HT1080 (cell line): ENCODE data around the gene ARHGAP32. TPM values are rescaled to one million over a fixed set of nuclear protein-coding genes. Genes with fewer than 3 reads are reported as not detected.

Experiments used
- DNase-seq: peaks from one replicate; pipeline ENCODE4 v3.0.0-alpha.2; 2015; ENCODE audit warnings: low read depth
- total RNA-seq: library from RNA; depleted of rRNA; stranded (reverse); fragments of >200 nt; shearing (Covaris generic); gene quantifications from 2 replicates; pipeline ENCODE4 v1.2.3, GENCODE V29; 2014

The ARHGAP32 gene
- total RNA-seq, 1 experiment from 2014 or later = 9.6 TPM

DNA sequence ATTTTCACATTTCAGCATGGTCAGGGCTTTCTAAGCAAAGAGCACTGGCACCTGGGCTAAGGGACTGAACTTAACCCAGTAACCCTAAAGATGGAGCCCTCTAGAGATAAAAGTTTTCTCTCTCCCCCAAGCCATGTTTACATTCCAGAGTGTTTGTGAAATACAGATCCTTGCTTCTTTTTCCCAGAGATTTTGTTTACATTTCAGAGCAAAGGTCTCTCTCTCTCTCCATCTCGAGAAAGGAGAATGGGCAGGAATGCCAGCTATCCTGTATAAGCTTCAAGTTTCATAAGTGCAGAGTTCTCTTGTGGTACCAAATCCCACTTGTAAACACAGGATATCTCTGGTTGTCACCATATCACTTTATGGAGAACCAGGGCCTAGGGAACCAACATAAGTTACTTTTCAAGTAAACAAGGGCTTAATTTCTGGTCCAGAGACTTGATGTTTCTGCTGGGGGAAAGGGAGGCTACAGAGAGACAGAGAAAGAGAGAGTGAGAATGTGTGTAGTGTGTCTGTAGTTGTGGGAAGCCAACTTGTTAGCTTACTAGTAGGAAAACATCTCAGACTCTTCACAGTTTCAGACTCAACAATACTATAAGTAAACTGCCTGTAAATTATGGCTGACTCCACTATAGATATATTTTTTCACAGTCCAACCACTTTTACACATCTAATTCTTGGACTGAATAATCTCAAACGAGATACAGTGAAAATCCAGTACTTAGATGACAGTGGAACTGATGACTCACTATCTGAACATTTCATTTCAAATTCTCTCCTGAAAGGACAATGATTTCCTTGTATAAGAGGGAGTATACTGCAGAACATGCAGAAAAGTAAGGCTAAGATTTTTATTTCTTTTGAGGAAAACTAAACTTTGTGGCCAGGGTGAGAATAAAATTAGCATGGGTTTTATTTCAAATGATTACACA is 76.2 kb downstream of the ARHGAP32 start:
- peak; percentile 81 for DNase-seq

DNA sequence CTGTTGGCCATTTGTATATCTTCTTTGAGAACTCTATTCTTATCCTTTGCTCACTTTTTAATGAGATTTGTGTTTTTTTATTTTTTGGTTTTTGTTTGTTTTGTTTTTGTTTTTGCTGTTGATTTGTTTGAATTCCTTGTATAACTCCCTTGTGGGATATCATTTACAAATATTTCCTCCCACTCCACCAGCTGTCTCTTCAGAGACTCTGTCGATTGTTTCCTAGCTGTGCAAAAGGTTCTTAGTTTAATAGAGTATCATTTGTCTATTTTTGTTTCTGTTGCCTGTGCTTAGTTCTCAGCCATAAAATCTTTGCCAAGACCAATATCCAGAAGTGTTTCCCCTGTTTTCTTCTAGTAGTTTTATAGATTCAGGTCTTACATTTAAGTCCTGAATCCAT is 82.4 kb downstream of the ARHGAP32 start:
- no peak for DNase-seq

DNA sequence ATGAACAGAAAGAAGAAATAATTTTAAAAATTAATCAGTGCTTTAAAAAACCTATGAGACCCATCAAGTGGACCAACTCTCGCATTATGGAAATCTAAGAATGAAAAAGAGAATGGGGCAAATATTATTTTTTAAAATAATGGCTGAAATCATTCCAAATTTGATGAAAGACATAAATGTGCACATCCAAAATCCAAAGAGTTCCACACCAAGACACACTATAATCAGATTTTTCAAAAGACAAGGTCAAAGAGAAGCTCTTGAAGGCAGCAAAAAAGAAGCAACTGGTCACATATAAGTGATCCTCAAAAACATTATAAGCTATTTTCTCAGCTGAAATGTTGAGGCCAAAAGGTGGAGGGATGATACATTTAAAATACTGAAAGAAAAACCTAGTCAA is 85.3 kb downstream of the ARHGAP32 start:
- DNase-seq = no peak

DNA sequence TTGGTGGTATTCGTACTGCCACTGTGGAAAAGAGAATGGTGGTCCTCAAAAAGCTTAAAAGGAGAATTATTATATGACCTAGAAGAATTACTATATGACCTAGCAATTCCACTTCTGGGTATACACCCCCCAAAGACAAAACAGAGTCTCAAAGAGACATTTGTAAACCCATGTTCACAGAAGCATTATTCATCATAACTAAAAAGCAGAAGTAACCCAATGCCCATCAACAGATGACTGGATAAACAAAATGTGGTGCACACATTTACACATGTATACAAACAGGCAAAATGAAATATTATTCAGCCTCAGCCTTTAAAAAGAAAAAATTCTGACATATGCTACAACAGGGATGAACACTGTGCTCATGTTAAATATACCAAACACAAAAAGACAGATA is 89.4 kb downstream of the ARHGAP32 start:
- no peak for DNase-seq

DNA sequence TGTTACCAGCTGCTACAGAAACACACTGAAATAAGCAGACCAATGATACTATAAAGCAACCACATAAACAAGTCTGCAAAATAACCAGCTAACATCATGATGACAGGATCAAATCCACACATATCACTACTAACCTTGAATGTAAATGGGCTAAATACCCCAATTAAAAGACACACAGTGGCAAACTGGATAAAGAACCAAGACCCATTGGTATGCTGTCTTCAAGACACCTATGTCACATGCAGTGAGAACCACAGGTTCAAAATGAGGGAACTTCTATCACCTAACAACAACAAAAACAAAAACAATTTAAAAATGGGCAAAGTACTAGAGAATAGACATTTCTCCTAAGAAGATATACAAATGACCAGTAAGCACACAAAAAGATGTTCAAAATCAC is 89.9 kb downstream of the ARHGAP32 start:
- DNase-seq = no peak

DNA sequence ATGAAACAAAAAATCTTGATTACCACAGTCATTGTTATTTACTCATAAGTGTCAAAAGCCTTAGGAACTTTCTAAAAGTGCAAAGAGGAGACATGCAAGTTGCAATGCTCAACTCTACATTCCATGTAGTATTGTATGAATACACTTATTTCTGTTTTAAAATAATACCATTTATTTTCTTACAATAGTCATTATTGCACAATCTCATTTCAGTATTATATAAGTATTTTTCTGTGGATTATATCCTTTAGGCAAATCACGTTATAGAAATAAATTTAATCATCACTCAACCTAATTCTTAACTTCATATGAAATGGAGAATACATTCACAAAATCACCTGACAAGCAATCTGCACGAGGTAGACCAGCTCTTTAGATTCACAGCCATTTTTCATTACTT is 98.8 kb downstream of the ARHGAP32 start:
- DNase-seq = no peak

DNA sequence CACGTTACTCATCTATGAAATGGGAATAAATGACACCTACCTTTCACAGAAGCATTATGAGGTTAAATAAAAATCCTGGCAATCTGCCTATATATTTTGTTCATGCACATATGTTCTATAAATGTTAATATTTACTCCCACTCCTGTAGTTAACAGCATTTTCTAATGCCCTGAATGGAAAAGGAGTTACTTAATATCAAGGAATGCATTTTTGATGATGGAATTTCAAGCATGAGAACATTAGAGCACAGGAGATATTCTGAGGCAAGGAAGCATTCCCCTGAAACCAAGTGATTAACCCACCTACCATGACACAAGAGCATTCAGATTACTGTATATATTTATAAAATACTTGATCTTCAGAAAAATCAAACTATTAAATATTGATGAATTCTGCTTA is 102.1 kb downstream of the ARHGAP32 start:
- no peak for DNase-seq

DNA sequence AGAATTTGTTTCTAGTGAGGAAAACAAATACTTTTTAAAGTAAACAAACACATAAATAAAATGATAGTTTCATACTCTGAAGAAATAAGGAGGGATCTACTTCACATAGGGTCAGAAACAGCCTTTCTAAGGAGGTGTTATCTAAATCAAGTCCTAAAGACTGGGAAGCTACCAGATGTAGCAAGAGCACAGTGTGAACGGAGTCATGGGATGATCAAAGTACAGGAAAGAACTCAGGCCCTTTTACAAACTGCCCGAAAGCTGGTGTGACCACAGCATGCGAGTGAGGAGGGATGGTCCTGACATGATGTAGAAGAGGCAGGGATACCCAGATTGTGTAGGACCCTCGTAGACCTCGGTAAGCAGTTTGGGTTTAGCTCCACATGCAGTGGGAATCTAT is 102.8 kb downstream of the ARHGAP32 start:
- no peak for DNase-seq

DNA sequence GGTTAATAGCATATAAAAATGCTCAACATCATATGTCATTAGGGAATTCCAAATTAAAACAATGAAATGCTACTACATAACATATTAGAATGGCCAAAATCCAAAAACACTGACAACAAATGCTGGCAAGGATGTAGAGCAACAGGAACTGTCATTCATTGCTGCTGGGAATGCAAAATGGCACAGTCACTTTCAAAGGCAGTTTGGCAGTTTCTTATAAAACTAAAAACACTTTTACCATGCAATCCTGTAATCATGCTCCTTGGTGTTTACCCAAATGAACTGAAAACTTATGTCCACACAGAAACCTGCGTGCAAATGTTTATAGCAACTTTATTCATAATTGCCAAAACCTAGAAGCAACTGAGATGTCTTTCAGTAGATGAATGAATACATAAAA is 105.1 kb downstream of the ARHGAP32 start:
- DNase-seq = no peak

DNA sequence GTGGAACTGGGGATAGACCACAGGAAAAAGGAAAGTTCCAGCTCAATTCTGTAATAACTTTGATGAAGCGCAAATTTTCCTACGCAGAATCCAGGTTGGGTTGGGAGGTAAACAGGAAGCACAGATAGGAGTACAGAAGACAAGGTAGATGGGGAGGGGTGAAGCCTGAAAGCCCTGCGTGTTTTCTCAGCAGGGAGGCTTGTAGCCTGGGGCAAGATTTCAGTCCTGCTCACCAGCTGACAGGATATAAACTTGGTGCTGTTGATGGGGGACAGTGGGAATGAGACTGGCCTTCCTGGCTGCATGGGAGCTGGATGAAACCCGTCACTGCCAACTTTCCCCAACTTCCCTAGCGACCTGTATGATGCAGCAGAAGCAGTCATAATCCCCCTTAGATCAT is 114.9 kb downstream of the ARHGAP32 start:
- DNase-seq = no peak

DNA sequence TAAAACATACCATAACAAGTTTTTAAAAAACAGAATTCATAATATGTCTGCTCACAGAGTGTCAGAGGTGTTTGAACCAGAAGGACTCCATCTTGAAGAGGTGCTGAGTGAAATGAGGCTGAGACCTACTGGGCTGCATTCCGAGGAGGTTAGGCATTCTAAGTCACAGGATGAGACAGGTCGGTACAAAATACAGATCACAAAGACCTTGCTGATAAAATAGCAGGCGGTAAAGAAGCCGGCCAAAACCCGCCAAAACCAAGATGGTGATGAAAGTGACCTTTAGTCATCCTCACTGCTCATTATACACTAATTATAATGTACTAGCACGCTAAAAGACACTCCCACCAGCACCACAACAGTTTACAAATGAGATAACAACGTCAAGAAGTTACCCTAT is 116.4 kb downstream of the ARHGAP32 start:
- no peak for DNase-seq

DNA sequence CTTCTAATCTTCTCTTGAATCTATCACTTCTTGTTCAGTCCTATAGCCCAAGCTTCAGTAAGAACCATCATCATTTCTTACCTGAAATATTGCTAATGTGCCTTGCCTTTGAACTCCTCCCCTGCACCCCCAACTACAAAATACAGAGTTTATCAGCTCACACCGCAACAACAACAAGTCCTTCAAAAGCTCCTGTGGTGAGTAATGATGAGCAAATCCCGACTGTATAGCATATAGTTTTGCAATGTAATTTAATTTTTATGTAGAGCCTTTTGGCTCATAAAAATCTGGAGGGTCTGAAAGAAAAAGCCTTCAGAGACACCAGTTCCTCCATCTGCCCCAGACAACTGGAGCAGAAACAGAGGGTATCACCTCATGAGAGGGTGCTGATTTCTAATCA is 124.7 kb downstream of the ARHGAP32 start:
- DNase-seq = no peak

DNA sequence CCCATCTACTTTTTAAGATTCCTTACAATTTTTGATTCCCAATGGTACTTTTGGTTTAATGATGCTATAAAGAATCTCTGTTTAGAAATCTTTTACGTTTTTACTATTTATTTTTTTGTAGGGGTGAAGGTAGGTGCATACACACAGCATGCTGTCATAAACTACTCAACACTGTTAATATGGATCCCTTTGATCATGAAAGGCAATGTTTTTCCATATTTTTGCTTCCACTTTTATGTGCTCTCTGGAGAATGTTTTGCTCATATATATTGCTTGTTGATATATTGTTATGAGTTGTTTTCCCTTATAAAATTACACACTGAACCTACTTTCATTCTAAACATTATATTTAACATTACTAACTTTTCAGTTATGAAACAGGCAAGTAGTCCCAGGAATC is 125.9 kb downstream of the ARHGAP32 start:
- DNase-seq = no peak

DNA sequence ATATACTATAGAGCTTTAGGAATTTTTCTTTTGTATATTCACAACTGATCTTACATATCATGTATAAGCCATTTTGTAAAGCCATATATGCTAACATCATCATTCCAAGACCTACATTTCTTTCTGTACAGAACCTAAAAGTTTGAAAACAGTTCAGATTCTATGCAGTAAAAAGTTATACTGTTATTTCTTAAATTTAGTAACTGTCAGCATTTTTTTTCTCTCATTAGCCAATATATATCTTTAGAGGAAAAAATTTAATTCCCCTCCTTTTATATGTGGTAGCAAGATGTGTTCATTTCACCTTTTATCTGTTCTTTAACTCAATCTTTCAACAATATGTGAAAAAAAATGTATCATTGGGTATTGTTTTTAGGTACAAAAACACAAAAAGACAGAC is 129.0 kb downstream of the ARHGAP32 start:
- DNase-seq = no peak

DNA sequence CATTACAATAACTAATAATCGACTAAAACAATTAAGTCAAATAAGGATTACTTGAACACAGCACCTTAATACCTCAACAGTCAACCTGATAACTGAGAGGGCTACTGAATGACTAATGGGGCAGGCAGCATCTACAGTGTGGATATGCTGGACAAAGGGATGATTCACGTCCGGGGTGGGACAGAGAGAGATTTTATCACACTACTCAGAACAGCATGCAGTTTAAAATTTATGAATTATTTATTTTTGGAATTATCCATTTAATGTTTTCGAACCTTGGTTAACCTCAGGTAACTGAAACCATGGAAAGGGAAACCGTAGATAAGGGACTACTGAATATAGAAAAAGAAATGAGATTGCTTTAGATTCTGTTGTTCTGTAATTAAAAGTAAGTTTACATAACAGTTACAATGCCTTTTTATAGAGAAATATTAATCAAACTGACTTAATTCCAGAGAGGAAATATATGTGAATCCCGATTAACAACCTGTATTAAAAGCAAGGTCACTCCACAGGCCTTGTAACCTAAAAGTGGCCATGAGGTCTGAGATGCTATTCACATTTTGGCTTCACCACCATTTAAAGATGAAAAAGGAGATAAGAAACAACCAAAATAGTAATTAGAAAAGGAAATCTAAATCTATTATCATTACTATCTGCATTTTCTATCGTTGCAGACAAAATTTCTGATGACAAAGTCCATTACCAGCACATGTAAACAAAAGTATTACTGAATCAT is 130.5 kb downstream of the ARHGAP32 start:
- peak; percentile 84 for DNase-seq

DNA sequence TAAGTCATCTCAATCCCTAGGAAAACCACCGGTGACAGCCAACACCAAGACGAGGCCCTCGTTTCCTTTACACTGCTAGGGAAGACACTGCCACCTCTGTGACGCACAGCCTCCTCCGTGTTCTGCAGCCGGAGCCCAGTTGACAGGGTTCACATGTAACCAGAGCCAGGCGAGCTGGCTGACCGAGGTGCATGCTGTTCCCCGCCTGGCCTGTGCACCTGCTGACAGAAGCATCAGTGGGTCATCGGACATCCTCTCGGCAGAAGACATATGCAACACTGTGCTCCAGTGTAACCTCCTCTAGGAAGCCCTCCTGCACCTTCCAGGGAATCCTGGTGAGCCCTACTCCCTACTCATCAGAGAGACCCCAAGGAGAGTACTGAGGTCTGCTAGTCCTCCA is 135.2 kb downstream of the ARHGAP32 start:
- no peak for DNase-seq

DNA sequence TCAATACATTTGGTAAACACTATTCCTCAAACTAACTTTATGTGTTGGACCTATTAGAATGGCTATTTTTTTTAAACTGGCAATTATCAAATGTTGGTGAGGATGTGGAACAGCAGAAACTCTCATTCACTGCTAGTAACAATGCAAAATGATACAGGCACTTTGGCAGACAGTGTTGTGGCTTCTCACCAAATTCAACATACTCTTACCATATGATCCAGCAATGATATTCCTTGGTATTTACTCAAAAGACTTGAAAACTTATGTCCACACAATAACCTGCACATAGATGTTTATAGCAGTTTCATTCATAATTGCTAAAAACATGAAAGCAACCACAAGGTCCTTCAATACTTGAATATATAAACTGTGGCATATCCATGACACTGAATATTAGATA is 136.9 kb downstream of the ARHGAP32 start:
- DNase-seq = no peak

DNA sequence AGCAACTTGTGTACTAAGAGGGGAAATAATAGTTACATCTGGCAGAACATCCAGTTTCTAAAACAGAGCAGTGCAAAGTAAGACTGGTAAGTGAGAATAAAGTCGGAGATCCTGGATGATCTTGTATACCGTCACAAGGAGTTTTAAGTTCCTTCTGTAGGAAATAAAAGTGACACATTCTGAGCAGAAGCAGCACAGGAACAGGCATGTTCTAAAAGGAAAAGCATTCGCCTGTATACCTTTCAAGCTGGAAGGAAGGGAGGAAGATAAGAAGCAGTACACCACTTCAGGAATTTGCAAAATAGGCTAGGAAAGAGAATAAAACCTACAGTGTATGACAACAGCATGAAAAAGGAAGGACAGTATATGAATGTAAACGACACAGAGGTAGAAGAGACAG is 143.2 kb downstream of the ARHGAP32 start:
- no peak for DNase-seq

DNA sequence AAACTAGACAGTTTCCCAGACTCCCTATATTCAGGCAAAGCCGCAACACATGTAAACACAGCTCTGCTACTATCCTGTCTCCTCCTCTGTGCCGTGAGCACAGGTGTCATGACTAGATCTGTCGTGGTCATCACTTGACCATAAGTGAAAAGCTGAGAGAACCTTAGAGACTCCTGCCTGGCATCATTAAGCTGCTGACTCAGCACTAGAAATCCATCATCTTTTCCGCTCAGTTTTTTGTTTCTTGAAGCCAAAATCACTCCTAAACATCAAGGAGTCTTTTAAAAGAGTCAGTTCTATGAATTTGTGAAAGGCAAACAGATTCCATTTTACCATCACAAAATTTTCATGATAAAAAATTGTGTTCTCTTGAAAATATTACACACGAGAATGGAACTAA is 147.0 kb downstream of the ARHGAP32 start:
- no peak for DNase-seq

DNA sequence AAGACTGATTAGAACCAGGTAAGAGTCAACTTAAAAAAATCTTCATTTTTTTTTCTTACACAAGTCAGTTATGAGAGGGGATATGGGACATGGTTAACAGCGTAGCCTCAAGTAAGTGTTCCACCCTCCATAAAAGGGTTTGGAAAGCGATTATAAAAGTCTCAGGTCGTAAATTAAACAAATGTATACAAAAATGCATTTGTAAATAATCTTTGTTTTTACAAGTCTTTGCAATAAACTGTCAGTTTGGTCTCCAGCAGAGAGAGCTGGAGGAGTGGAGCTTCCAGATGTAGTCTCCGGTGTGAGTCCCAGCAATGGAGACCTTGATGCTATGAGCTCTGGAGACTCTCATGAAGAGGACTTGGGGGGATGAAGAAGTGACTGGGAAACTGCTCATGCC is 149.6 kb downstream of the ARHGAP32 start:
- no peak for DNase-seq

DNA sequence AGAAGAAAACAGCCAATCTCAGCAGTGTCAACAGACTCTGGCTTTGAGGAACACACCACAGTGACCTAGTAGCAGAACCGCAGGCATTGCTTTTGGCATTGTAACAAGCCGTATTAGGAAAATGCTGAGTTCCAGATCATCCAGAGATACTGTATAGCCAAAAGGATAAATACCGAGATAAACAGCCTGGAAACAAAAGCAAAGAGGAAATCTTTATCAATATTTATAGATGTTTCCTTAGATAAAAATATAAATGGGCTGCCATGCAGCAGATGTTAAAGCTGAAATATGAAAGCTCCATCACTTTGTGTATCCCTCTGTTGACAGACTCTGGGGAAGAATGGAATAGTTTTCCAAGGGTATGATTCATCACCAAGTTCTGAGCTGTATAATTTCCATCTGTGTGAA is 150.5 kb downstream of the ARHGAP32 start:
- DNase-seq = no peak

DNA sequence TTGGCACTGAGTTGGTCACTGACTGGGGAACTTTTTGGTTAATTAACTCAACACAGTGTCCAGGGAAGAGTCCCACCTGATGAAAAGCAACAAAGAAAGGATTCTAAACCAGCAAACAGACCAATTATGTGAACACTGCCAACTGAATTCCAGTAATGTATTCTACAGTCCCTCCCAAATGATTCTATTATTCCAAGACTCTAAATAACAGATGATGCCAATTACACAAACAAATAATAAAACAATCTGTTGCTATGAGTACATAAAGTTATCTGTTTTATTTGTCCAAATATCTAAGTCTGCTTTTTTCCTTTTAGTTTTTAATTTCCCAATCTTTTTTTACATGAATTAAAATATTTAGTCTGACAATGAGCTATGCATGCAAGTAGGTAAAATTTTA is 151.2 kb downstream of the ARHGAP32 start:
- no peak for DNase-seq

DNA sequence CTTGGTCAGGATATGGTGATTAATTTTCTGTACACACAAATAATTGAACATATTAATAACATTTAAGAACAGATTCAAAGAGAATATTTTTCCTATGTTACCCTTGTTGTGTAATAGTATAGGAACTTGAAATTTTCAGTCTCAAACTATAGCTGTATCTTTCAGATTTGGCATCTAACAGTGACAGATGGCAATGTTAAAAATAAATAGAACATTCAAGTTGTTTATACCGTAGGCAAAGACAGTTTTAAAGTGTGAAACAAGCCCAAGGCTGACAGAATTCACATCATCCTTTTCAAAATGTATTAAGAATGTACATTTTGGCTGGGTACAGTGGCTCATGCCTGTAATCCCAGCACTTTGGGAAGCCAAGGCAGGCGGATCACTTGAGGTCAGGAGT is 156.9 kb downstream of the ARHGAP32 start:
- DNase-seq = no peak
